Neural cell (in vitro differentiated cells): ENCODE data around the gene TNS1. TPM values are rescaled to one million over a fixed set of nuclear protein-coding genes. Genes with fewer than 3 reads are reported as not detected.

Source experiments
- H2AFZ ChIP-seq: fragments of 200-600, 300-800 bp; sonication (generic), shearing (Covaris generic); 2 replicates; pipeline ENCODE4 v1.6.0; 2014; ENCODE audit warnings: low read depth, mild to moderate bottlenecking, antibody characterized with exemption, low read length, moderate library complexity
- H3F3A ChIP-seq: fragments of 200-600 bp; shearing (Covaris generic); 2 replicates; pipeline ENCODE4 v1.6.1; 2016; ENCODE audit warnings: mild to moderate bottlenecking, moderate library complexity, mixed read lengths, antibody characterized with exemption, low read length; ENCODE audit not compliant: insufficient read depth, poor library complexity, severe bottlenecking
- H3K27ac ChIP-seq: fragments of 200-600, 300-800 bp; sonication (generic), shearing (Covaris generic); 2 replicates; pipeline ENCODE4 v1.5.1; 2014; ENCODE audit warnings: mild to moderate bottlenecking, low read length, moderate library complexity
- H3K27me3 ChIP-seq: fragments of 300-800, 200-600 bp; sonication (generic), shearing (Covaris generic); 2 replicates; pipeline ENCODE4 v1.6.0; 2014; ENCODE audit warnings: mild to moderate bottlenecking, low read depth, low read length, moderate library complexity; ENCODE audit not compliant: insufficient read depth
- H3K36me3 ChIP-seq: fragments of 300-800, 200-600 bp; sonication (generic), shearing (Covaris generic); 2 replicates; pipeline ENCODE4 v1.5.1; 2014; ENCODE audit warnings: mild to moderate bottlenecking, antibody characterized with exemption, low read length, moderate library complexity; ENCODE audit not compliant: insufficient read depth
- H3K4me2 ChIP-seq: fragments of 300-800, 200-600 bp; sonication (generic), shearing (Covaris generic); 2 replicates; pipeline ENCODE4 v1.6.0; 2014; ENCODE audit warnings: mild to moderate bottlenecking, low read length
- H3K4me3 ChIP-seq: fragments of 300-800, 200-600 bp; sonication (generic), shearing (Covaris generic); 2 replicates; pipeline ENCODE4 v1.5.1; 2014; ENCODE audit warnings: mild to moderate bottlenecking, low read length, moderate library complexity
- H3K79me2 ChIP-seq: fragments of 200-600 bp; shearing (Covaris generic); replicated peaks from 2 replicates; pipeline ENCODE4 v1.6.0; 2014; ENCODE audit warnings: mild to moderate bottlenecking, low read length, moderate library complexity; ENCODE audit not compliant: insufficient read depth
- H3K9ac ChIP-seq: fragments of 300-800, 200-600 bp; sonication (generic), shearing (Covaris generic); 2 replicates; pipeline ENCODE4 v1.6.1; 2016; ENCODE audit warnings: mild to moderate bottlenecking, low read length, mixed read lengths
- H3K9me2 ChIP-seq: fragments of 200-600 bp; shearing (Covaris generic); 2 replicates; pipeline ENCODE4 v1.6.1; 2016; ENCODE audit warnings: mild to moderate bottlenecking, low read length, mixed read lengths; ENCODE audit not compliant: insufficient read depth
- H3K9me3 ChIP-seq: fragments of 200-600, 300-800 bp; sonication (generic), shearing (Covaris generic); 2 replicates; pipeline ENCODE4 v1.6.1; 2016; ENCODE audit warnings: mild to moderate bottlenecking, mixed run types, low read length, moderate library complexity, mixed read lengths
- H4K20me1 ChIP-seq: fragments of 200-600 bp; shearing (Covaris generic); 2 replicates; pipeline ENCODE4 v1.6.1; 2016; ENCODE audit warnings: mild to moderate bottlenecking, mixed run types; ENCODE audit not compliant: insufficient read depth
- CTCF ChIP-seq: fragments of 450-650 bp; IDR thresholded peaks from 2 replicates; pipeline ENCODE4 v1.5.1; 2014; ENCODE audit warnings: antibody characterized with exemption, mild to moderate bottlenecking, moderate library complexity; ENCODE audit not compliant: poor library complexity, severe bottlenecking
- EP300 ChIP-seq: fragments of 450-650 bp; conservative IDR thresholded peaks from 2 replicates; pipeline ENCODE4 v1.6.1; 2014; ENCODE audit warnings: antibody characterized with exemption, mild to moderate bottlenecking, moderate library complexity; ENCODE audit not compliant: poor library complexity, severe bottlenecking
- EZH2 ChIP-seq: fragments of 200-600, 300-800 bp; shearing (Covaris generic), sonication (generic); IDR thresholded peaks from 2 replicates; pipeline ENCODE4 v1.6.1; 2014; ENCODE audit warnings: antibody characterized with exemption, low read length, borderline replicate concordance, mild to moderate bottlenecking; ENCODE audit not compliant: insufficient read depth, poor library complexity, severe bottlenecking
- MXI1 ChIP-seq: fragments of 450-650 bp; conservative IDR thresholded peaks from 2 replicates; pipeline ENCODE4 v1.6.1; 2014; ENCODE audit warnings: antibody characterized with exemption, mild to moderate bottlenecking; ENCODE audit not compliant: poor library complexity, severe bottlenecking
- POLR2AphosphoS5 ChIP-seq: IDR thresholded peaks from 2 replicates; pipeline ENCODE4 v1.6.1; 2012
- RAD21 ChIP-seq: fragments of 450-650 bp; conservative IDR thresholded peaks from 2 replicates; pipeline ENCODE4 v1.6.1; 2014; ENCODE audit warnings: antibody characterized with exemption, mild to moderate bottlenecking, moderate library complexity
- REST ChIP-seq: IDR thresholded peaks from 2 replicates; pipeline ENCODE4 v1.6.1; 2012; ENCODE audit warnings: borderline replicate concordance
- SMC3 ChIP-seq: fragments of 450-650 bp; conservative IDR thresholded peaks from 2 replicates; pipeline ENCODE4 v1.6.1; 2014; ENCODE audit warnings: antibody characterized with exemption, mild to moderate bottlenecking, moderate library complexity; ENCODE audit not compliant: poor library complexity
- TAF1 ChIP-seq: IDR thresholded peaks from 2 replicates; pipeline ENCODE4 v1.6.1; 2012; ENCODE audit warnings: low read depth
- polyA plus RNA-seq: library from polyadenylated mRNA; depleted of rRNA; stranded (reverse); fragments of >200 nt; gene quantifications from 2 replicates; pipeline ENCODE4 v1.2.3, GENCODE V29; 2014

The TNS1 gene
- polyA plus RNA-seq, 1 donor from 2014 or later = 1.5 TPM

- H3K9me3 ChIP-seq = no peaks in the 10 kb centered on the region
- H4K20me1 ChIP-seq = no peaks in the 10 kb centered on the region
- H2AFZ ChIP-seq = no peak overlapping the region
- H3K9ac ChIP-seq = no peak overlapping the region
- no peaks in the 10 kb centered on the region for H3K79me2 ChIP-seq
- H3K9me2 ChIP-seq = no peaks in the 10 kb centered on the region
- no peak overlapping the region for H3K4me2 ChIP-seq
- no peak overlapping the region for H3K27ac ChIP-seq
- H3F3A ChIP-seq = no peaks in the 10 kb centered on the region
- H3K36me3 ChIP-seq = no peaks in the 10 kb centered on the region
- no peaks in the 10 kb centered on the region for H3K27me3 ChIP-seq
- TF ChIP-seq TAF1 = no peak
- TF ChIP-seq SMC3 = no peak
- TF ChIP-seq REST = no peak
- no peak for TF ChIP-seq POLR2AphosphoS5
- TF ChIP-seq RAD21 = no peak
- no peak for TF ChIP-seq EZH2
- TF ChIP-seq EP300 = no peak
- no peak for TF ChIP-seq CTCF
- TF ChIP-seq MXI1 = no peak
- H3K4me3 ChIP-seq = no peak overlapping the region
These were observed 36.2 kb downstream of the TNS1 start for GRCh38 chr2:217966423-217967070.

- Histone ChIP-seq H3K27ac (no peak overlapping the region), H3K9ac (no peak overlapping the region), H3K9me2 (no peaks in the 10 kb centered on the region), H3K9me3 (no peaks in the 10 kb centered on the region), H3K79me2 (no peaks in the 10 kb centered on the region), H3K36me3 (no peaks in the 10 kb centered on the region), H4K20me1 (no peaks in the 10 kb centered on the region), H3K27me3 (no peaks in the 10 kb centered on the region), H3F3A (no peaks in the 10 kb centered on the region), H2AFZ (no peak overlapping the region), H3K4me3 (no peak overlapping the region), H3K4me2 (no peak overlapping the region)
- TF ChIP-seq EZH2 (no peak), POLR2AphosphoS5 (no peak), REST (no peak), TAF1 (no peak), SMC3 (no peak), CTCF (no peak), RAD21 (no peak), MXI1 (no peak)
These were observed 38.3 kb downstream of the TNS1 start for GRCh38 chr2:217964275-217965161.
